D721Med (cell line): ENCODE measurements around the gene TRIM21.
"Not testable (repeated sequence)": the region's sequence is repeated elsewhere in the genome, so short reads cannot be mapped to it uniquely, and the experiment has no call there.

ENCODE experiments used
- DNase-seq: peaks from one replicate; pipeline ENCODE4 v3.0.0; 2011; ENCODE audit warnings: low spot score; ENCODE audit not compliant: insufficient read length
- FAIRE-seq: peaks from 2 replicates; lab custom pipeline; 2011; peaks lifted over from hg19 to GRCh38; lab: Jason Lieb, UNC
- CTCF ChIP-seq: IDR thresholded peaks from 2 replicates; pipeline ENCODE4 v1.5.1; 2012; ENCODE audit warnings: mild to moderate bottlenecking, control low read depth; ENCODE audit not compliant: insufficient read depth; ENCODE audit errors: missing control alignments

Gene TRIM21

GRCh38 chr11:4370166-4370565 is 23.3 kb downstream of the TRIM21 start:
- DNase-seq (no peak), FAIRE-seq (no peak)
- no peak for TF ChIP-seq CTCF

DNA sequence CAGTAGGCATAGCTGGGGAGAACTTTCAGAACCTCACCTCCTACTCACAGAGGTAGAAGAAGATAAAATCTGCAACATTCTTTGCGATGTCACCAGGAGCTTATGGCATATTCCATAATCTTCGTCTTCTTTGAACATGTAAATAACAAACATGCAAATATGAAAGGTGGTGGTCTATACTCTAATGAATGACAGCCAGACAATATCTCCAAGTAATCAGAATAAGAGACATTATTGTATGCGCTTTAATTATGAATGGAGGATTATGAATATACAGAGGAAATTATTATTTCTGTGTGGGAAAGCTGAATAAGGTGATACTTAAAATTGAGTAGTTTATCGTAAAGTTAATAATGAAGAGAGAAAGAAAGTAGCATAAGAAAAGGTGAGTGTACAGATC is 25.2 kb downstream of the TRIM21 start, which contains the start of gene OR52B4:
TSS of gene OR52B4 (minus strand) at position 101 of the 400 bp plus-strand sequence. CDS start at position 10, 91 bp downstream.
- FAIRE-seq (no peak), DNase-seq (no peak)
- no peak for TF ChIP-seq CTCF

- not testable (repeated sequence) for FAIRE-seq, DNase-seq
Observed at GRCh38 chr11:4348142-4348541, 45.4 kb downstream of the TRIM21 start.

DNA sequence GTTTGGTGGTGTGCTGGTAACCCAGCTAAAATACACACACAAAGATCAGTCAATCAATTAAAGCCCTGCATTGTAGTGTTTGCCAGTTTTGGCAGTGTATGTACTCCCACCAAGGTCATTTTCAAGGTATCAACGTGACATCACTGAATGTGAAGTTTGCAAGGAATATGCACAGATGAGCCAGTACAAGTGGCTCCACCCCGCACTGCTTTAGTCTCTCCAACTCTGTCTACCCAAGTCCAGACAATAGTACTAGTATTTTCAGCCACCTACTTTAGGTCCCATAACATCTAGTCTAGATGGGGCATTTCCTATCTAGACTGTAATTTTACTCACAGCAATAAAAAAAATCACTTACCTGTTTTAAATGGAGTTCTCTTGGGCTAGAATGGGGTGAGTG is 48.1 kb downstream of the TRIM21 start:
- DNase-seq, FAIRE-seq: not testable (repeated sequence)
